ENCODE data around the gene C14orf119. TPM values are rescaled to one million over a fixed set of nuclear protein-coding genes. Genes with fewer than 3 reads are reported as not detected.

Gene C14orf119
- total RNA-seq, 1 experiment from 2014 or later, result 65.1 TPM

DNA sequence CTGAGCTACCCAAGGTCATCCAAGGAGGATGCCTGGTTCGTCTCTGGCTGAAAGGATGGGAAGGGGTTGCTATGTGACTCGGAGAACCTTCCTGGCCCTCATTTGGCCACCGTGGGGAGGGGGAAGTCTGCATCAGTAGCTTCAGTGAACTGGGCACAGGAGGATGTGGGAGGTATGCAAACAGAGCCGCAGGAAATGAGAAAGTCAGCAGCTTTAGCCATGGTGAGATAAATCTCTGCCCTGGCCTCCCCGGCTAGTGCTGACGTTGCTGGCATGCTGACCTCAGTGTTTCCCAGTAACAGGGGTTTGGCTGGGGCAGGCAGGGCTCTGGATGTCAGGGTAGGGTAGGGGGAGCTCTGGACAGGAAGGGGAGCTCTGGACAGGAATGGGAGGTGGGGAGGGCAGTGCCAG, 26.1 kb downstream of the C14orf119 start:
- H3K27ac ChIP-seq (ENCODE audit: insufficient read length, low read depth, low read length), result peak overlapping the region; percentile 14

More for the DNA sequence above, 26.1 kb downstream of the C14orf119 start:
- H2AK5ac ChIP-seq (ENCODE audit: insufficient read length, low read length), result no peak overlapping the region
- H2BK15ac ChIP-seq (ENCODE audit: low read depth, low read length), result no peak overlapping the region
- no peaks in the 10 kb centered on the region for H3K79me1 ChIP-seq (ENCODE audit: insufficient read depth, low read depth, low read length, poor library complexity, severe bottlenecking)
- H3K4me3 Mint-ChIP-seq, result peak overlapping the region in 1 of 2 experiments; percentile 67; a peak in 3 of 5 replicates
- no peak overlapping the region for H3K4me2 ChIP-seq (ENCODE audit: insufficient read depth, insufficient read length, low read length)
- no peak for DNase-seq
- no peaks in the 10 kb centered on the region for H3K9me3 ChIP-seq (ENCODE audit: control insufficient read depth, low read depth, low read length)
- H3K4ac ChIP-seq (ENCODE audit: low read depth, low read length), result no peak overlapping the region
- H2BK12ac ChIP-seq (ENCODE audit: insufficient read length, low read depth, low read length), result no peak overlapping the region
- H3K56ac ChIP-seq (ENCODE audit: insufficient read length, low read depth, low read length), result no peak overlapping the region
- peak overlapping the region; percentile 58; the same call in 1 of the 2 replicates for H3K14ac ChIP-seq (ENCODE audit: insufficient read depth, low read length)
- no CpG with 5 or more reads among the region's 6 CpGs for WGBS (ENCODE audit: extremely low coverage, insufficient read length, low lambda C conversion rate)
- no peaks in the 10 kb centered on the region for H3K9me3 Mint-ChIP-seq
- peaks cover 6% of the 10 kb centered on the region for H3K27me3 Mint-ChIP-seq (ENCODE audit: low read depth)
- no peaks in the 10 kb centered on the region for H3K23me2 ChIP-seq (ENCODE audit: insufficient read length, low read depth, low read length, poor library complexity, severe bottlenecking)
- peak overlapping the region; percentile 9 to 82 (median 33); a peak in 5 of 7 replicates for H3K27ac Mint-ChIP-seq
- H4K8ac ChIP-seq (replicated peaks; ENCODE audit: insufficient read length, low read depth, low read length), result no peak overlapping the region
- peaks cover 55 to 62% of the 10 kb centered on the region in 2 experiments for H3K4me1 Mint-ChIP-seq
- peaks cover 11% of the 10 kb centered on the region for H3K4me1 ChIP-seq (ENCODE audit: insufficient read depth, low read length)
- H3K9ac ChIP-seq (ENCODE audit: extremely low read depth, insufficient read length, low read length), result no peak overlapping the region
- no peak overlapping the region for H3K18ac ChIP-seq (ENCODE audit: insufficient read length, low read depth, low read length)
- H2AFZ ChIP-seq (ENCODE audit: low read length), result no peak overlapping the region
- no peak overlapping the region for H2BK5ac ChIP-seq (ENCODE audit: insufficient read length, low read length)
- TF ChIP-seq, protein P1, sequence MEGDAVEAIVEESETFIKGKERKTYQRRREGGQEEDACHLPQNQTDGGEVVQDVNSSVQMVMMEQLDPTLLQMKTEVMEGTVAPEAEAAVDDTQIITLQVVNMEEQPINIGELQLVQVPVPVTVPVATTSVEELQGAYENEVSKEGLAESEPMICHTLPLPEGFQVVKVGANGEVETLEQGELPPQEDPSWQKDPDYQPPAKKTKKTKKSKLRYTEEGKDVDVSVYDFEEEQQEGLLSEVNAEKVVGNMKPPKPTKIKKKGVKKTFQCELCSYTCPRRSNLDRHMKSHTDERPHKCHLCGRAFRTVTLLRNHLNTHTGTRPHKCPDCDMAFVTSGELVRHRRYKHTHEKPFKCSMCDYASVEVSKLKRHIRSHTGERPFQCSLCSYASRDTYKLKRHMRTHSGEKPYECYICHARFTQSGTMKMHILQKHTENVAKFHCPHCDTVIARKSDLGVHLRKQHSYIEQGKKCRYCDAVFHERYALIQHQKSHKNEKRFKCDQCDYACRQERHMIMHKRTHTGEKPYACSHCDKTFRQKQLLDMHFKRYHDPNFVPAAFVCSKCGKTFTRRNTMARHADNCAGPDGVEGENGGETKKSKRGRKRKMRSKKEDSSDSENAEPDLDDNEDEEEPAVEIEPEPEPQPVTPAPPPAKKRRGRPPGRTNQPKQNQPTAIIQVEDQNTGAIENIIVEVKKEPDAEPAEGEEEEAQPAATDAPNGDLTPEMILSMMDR (conservative IDR thresholded peaks at IDR 0.05), result no peak
- no peaks in the 10 kb centered on the region for H3K27me3 ChIP-seq (ENCODE audit: insufficient read depth, low read length)
- H3T11ph ChIP-seq (ENCODE audit: low read length), result no peak overlapping the region
- H2BK20ac ChIP-seq (ENCODE audit: low read depth, low read length, poor library complexity, severe bottlenecking), result no peak overlapping the region
- H2BK120ac ChIP-seq (ENCODE audit: low read depth, low read length, poor library complexity, severe bottlenecking), result no peak overlapping the region
- no peaks in the 10 kb centered on the region for H4K20me1 ChIP-seq (ENCODE audit: control insufficient read depth, insufficient read depth, insufficient read length)
- H3K23ac ChIP-seq (ENCODE audit: insufficient read length, low read depth, low read length), result no peak overlapping the region
- peaks cover 0 to 2% (median 2%) of the 10 kb centered on the region in 3 experiments; a peak in 3 of 7 replicates for H3K36me3 Mint-ChIP-seq (ENCODE audit: insufficient read depth in 1 of 3, low read depth in 3 of 3)
- H4K5ac ChIP-seq (ENCODE audit: insufficient read length, low read depth, low read length), result no peak overlapping the region
- no peak overlapping the region for H4K91ac ChIP-seq (ENCODE audit: insufficient read length, low read depth, low read length)
- H3K79me2 ChIP-seq (ENCODE audit: insufficient read depth, low read length), result no peaks in the 10 kb centered on the region

Data from H9 (cell line).